Gastroesophageal sphincter (tissue), 3 donors: ENCODE data around the gene ZNRF3.

Source experiments
- EP300 ChIP-seq: sonication (generic); formaldehyde crosslinking; IDR thresholded peaks from one replicate; pipeline ENCODE4 v1.6.1; 2017; ENCODE audit warnings: antibody characterized with exemption, mild to moderate bottlenecking
- POLR2A ChIP-seq, 2 donors: fragments of 450-650 bp; IDR thresholded peaks; one replicate each; pipeline ENCODE4 v1.6.1; 2017; ENCODE audit warnings: antibody characterized with exemption in 2 of 2, mild to moderate bottlenecking in 2 of 2, moderate library complexity in 1 of 2
- POLR2AphosphoS5 ChIP-seq: sonication (generic); formaldehyde crosslinking; IDR thresholded peaks from one replicate; pipeline ENCODE4 v1.6.1; 2017; ENCODE audit warnings: antibody characterized with exemption
- TF ChIP-seq, protein P1 (sequence below), 4 experiments: fragments of 200-600 bp in 2 of 4; fragments of 450-650 bp in 2 of 4; sonication (generic) in 1 of 4; IDR thresholded peaks; one replicate each; pipeline ENCODE4 v1.5.1; 2017 to 2019; ENCODE audit warnings: antibody characterized with exemption in 4 of 4, mild to moderate bottlenecking in 2 of 4, moderate library complexity in 2 of 4

DNA sequence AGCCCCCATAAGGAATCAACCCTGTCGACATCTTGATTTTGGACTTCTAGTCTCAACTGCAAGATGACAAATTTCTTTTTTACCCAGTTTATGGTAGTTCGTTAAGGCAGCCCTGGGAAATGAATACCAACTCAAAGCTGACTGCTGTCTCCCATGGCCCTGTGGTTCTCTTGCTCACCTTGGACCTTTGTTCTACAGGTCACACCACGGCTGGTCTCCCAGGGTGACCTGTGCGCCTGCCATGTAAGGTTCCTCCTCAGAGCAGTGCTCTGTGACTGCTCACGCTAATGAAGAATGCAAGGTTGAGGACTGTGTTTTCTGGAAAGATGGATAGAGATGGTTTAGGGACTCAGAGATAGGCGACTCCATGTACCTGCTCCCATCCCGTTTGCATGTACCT, 68.2 kb downstream of the ZNRF3 start:
- no peak for TF ChIP-seq POLR2A (IDR thresholded peaks at IDR 0.05)
- TF ChIP-seq, protein P1, sequence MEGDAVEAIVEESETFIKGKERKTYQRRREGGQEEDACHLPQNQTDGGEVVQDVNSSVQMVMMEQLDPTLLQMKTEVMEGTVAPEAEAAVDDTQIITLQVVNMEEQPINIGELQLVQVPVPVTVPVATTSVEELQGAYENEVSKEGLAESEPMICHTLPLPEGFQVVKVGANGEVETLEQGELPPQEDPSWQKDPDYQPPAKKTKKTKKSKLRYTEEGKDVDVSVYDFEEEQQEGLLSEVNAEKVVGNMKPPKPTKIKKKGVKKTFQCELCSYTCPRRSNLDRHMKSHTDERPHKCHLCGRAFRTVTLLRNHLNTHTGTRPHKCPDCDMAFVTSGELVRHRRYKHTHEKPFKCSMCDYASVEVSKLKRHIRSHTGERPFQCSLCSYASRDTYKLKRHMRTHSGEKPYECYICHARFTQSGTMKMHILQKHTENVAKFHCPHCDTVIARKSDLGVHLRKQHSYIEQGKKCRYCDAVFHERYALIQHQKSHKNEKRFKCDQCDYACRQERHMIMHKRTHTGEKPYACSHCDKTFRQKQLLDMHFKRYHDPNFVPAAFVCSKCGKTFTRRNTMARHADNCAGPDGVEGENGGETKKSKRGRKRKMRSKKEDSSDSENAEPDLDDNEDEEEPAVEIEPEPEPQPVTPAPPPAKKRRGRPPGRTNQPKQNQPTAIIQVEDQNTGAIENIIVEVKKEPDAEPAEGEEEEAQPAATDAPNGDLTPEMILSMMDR (IDR thresholded peaks at IDR 0.05): no peak
- TF ChIP-seq POLR2AphosphoS5: no peak
- TF ChIP-seq EP300: no peak
